ENCODE measurements around the gene IFI27L1. TPM values are rescaled to one million over a fixed set of nuclear protein-coding genes. Genes with fewer than 3 reads are reported as not detected.

Gene IFI27L1
- polyA plus RNA-seq, 3 donors: 2.1 to 3.1 (median 2.2) TPM

DNA sequence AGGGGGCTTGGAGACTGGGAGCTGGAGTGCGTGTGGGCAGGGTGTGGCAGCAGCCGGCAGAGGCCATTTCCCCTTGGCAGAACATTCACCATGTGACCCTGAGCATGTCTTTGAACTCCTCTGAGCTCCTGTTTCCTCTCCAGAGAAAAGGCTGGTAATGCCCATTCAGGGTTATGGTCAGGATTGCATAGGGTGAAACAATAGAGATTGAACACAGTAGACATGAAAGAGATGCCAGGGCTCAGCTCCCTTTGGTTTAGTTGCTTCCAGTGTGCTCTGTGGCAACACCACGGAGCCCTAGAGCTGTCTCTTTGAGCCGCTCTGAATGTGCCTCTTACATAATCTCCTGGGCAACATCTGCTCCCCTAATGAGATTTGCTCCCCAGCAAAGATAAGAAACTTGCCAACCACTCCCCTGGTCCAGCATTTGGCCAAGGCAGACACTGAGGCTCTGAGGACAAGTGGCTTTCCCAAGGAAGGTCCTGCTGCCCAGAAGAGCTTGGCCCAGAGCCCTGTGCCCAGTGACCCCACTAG lies 34.0 kb downstream of the IFI27L1 start:
- WGBS (ENCODE audit: insufficient coverage): 7% methylated on average over 4 of the region's 4 CpGs
- H3K36me3 ChIP-seq (replicated peaks in 1 of 2; ENCODE audit: control insufficient read depth in 1 of 2, insufficient read depth in 2 of 2, low read length in 2 of 2): no peaks in the 10 kb centered on the region
- H3K4me1 ChIP-seq (ENCODE audit: control insufficient read depth in 1 of 2, insufficient read depth in 2 of 2, low read length in 2 of 2): peaks cover 10% of the 10 kb centered on the region in 2 donors

DNA sequence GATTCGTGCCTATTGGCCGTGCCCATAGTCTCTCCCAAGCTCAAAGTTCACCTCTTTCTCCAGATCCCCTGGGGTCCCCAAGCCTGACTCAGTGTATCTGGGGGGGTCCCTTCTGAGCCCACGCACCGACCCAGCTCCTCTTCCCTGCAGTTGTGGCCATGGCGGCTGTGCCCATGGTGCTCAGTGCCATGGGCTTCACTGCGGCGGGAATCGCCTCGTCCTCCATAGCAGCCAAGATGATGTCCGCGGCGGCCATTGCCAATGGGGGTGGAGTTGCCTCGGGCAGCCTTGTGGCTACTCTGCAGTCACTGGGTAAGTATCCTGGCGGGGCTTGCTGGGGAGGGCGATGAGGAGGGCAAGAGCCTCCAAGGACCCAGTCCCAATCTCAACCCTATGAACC lies 34.5 kb downstream of the IFI27L1 start:
- H3K27ac Mint-ChIP-seq: no peak overlapping the region
- Histone ChIP-seq H3K9me3 (replicated peaks in 1 of 2; ENCODE audit: control insufficient read depth in 1 of 2, insufficient read depth in 1 of 2, low read length in 2 of 2) (peaks cover 12 to 16% of the 10 kb centered on the region in 2 donors), H3K79me2 (ENCODE audit: insufficient read depth, low read length) (no peaks in the 10 kb centered on the region), H3K27me3 (ENCODE audit: control insufficient read depth in 2 of 2, insufficient read depth in 2 of 2, low read length in 2 of 2) (no peaks in the 10 kb centered on the region), H3K4me2 (replicated peaks; ENCODE audit: extremely low read depth, low read length, poor library complexity, severe bottlenecking) (no peak overlapping the region), H3K9ac (ENCODE audit: insufficient read depth, low read length, poor library complexity, severe bottlenecking) (no peak overlapping the region), H3K4me3 (replicated peaks in 1 of 3; ENCODE audit: low read depth in 2 of 3, low read length in 3 of 3) (no peak overlapping the region), H4K20me1 (ENCODE audit: insufficient read depth, low read length) (no peaks in the 10 kb centered on the region), H3K36me3 (replicated peaks in 1 of 2; ENCODE audit: control insufficient read depth in 1 of 2, insufficient read depth in 2 of 2, low read length in 2 of 2) (no peaks in the 10 kb centered on the region), H2AFZ (ENCODE audit: insufficient read depth, low read depth, low read length, poor library complexity, severe bottlenecking) (peak overlapping the region; percentile 74), H3K4me1 (ENCODE audit: control insufficient read depth in 1 of 2, insufficient read depth in 2 of 2, low read length in 2 of 2) (peaks cover 10% of the 10 kb centered on the region in 2 donors), H3K27ac (ENCODE audit: low read depth in 1 of 2, low read length in 2 of 2) (no peak overlapping the region)
- TF ChIP-seq, protein P1, sequence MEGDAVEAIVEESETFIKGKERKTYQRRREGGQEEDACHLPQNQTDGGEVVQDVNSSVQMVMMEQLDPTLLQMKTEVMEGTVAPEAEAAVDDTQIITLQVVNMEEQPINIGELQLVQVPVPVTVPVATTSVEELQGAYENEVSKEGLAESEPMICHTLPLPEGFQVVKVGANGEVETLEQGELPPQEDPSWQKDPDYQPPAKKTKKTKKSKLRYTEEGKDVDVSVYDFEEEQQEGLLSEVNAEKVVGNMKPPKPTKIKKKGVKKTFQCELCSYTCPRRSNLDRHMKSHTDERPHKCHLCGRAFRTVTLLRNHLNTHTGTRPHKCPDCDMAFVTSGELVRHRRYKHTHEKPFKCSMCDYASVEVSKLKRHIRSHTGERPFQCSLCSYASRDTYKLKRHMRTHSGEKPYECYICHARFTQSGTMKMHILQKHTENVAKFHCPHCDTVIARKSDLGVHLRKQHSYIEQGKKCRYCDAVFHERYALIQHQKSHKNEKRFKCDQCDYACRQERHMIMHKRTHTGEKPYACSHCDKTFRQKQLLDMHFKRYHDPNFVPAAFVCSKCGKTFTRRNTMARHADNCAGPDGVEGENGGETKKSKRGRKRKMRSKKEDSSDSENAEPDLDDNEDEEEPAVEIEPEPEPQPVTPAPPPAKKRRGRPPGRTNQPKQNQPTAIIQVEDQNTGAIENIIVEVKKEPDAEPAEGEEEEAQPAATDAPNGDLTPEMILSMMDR (IDR thresholded peaks at IDR 0.05): no peak
- H3K9me3 Mint-ChIP-seq: peaks cover 7 to 19% (median 13%) of the 10 kb centered on the region in 7 donors
- 94% methylated on average over 4 of the region's 15 CpGs for WGBS (ENCODE audit: insufficient coverage)
- DNase-seq: no peak
- peaks cover 12 to 25% (median 12%) of the 10 kb centered on the region in 3 donors for H3K27me3 Mint-ChIP-seq (ENCODE audit: low read depth in 3 of 3)
- H3K4me1 Mint-ChIP-seq: peaks cover 12% of the 10 kb centered on the region
- intact Hi-C loops (cut with micrococcal nuclease): no loop called here
- no peaks in the 10 kb centered on the region for H3K36me3 Mint-ChIP-seq
- H3K4me3 Mint-ChIP-seq: peak overlapping the region in 1 of 2 donors; percentile 66

More for the DNA sequence above, 34.0 kb downstream of the IFI27L1 start:
- Mint-ChIP-seq H3K36me3 (no peaks in the 10 kb centered on the region), H3K4me3 (peak overlapping the region in 1 of 2 donors; percentile 66), H3K27ac (no peak overlapping the region), H3K4me1 (peaks cover 12% of the 10 kb centered on the region), H3K9me3 (peaks cover 7 to 14% (median 9%) of the 10 kb centered on the region in 7 donors), H3K27me3 (ENCODE audit: low read depth in 3 of 3) (peaks cover 11 to 25% (median 12%) of the 10 kb centered on the region in 3 donors)
- no peak overlapping the region for H3K27ac ChIP-seq (ENCODE audit: low read depth in 1 of 2, low read length in 2 of 2)
- H3K9ac ChIP-seq (ENCODE audit: insufficient read depth, low read length, poor library complexity, severe bottlenecking): peak overlapping the region; percentile 25
- H4K20me1 ChIP-seq (ENCODE audit: insufficient read depth, low read length): no peaks in the 10 kb centered on the region
- peak in 2 of 3 donors; percentile 2 to 15 for DNase-seq
- no peaks in the 10 kb centered on the region for H3K79me2 ChIP-seq (ENCODE audit: insufficient read depth, low read length)
- peak overlapping the region; percentile 30 for H3K4me2 ChIP-seq (replicated peaks; ENCODE audit: extremely low read depth, low read length, poor library complexity, severe bottlenecking)
- intact Hi-C loops (cut with micrococcal nuclease): no loop called here
- peak overlapping the region; percentile 74 for H2AFZ ChIP-seq (ENCODE audit: insufficient read depth, low read depth, low read length, poor library complexity, severe bottlenecking)
- H3K9me3 ChIP-seq (replicated peaks in 1 of 2; ENCODE audit: control insufficient read depth in 1 of 2, insufficient read depth in 1 of 2, low read length in 2 of 2): peaks cover 12% of the 10 kb centered on the region in 2 donors
- peak overlapping the region in 1 of 3 experiments; percentile 32 for H3K4me3 ChIP-seq (replicated peaks in 1 of 3; ENCODE audit: low read depth in 2 of 3, low read length in 3 of 3)
- TF ChIP-seq, protein P1 (IDR thresholded peaks at IDR 0.05): no peak
- no peaks in the 10 kb centered on the region for H3K27me3 ChIP-seq (ENCODE audit: control insufficient read depth in 2 of 2, insufficient read depth in 2 of 2, low read length in 2 of 2)

Measured in CD14-positive monocyte (primary cell).